HepG2 (cell line): ENCODE measurements around the gene SNPH. TPM values are rescaled to one million over a fixed set of nuclear protein-coding genes. Genes with fewer than 3 reads are reported as not detected.
A peak's percentile ranks its signal among the peaks of the same experiment; 100 is the strongest.
"Not testable (repeated sequence)": the region's sequence is repeated elsewhere in the genome, so short reads cannot be mapped to it uniquely, and the experiment has no call there.

Experiments used
- ATAC-seq: fragments of 200-7000 bp; cut with Tn5 transposase; 3 replicates; pipeline ENCODE4 v1.9.1; 2020; ENCODE audit warnings: mild to moderate bottlenecking, moderate library complexity
- BruUV-seq: library from RNA; stranded (reverse); fragments of 400-500 nt; replicated peaks from 2 replicates; lab custom pipeline; 2021; lab: Mats Ljungman, UMichigan
- CTCF ChIA-PET: fragments of 300-600 bp; formaldehyde crosslinking; extraction: SDS; loops from one replicate; lab custom pipeline; 2021; ENCODE audit warnings: low total read pairs, inconsistent platforms, low intra/inter-chr PET ratio; lab: Yijun Ruan, JAX
- POLR2A ChIA-PET: fragments of 350-600 bp; sonication (Branson Sonifier 250); formaldehyde crosslinking; loops from one replicate; lab custom pipeline; 2020; ENCODE audit warnings: antibody characterized with exemption, inconsistent platforms; lab: Yijun Ruan, JAX
- DNase-seq: peaks from one replicate; pipeline ENCODE4 v3.0.0-alpha.2; 2015; ENCODE audit warnings: low spot score
- FAIRE-seq: peaks from 3 replicates; lab custom pipeline; 2011; peaks lifted over from hg19 to GRCh38; lab: Jason Lieb, UNC
- H2AFZ ChIP-seq: one replicate; pipeline ENCODE4 v1.6.1; 2011; ENCODE audit warnings: low read length, inconsistent platforms
- H3K27ac ChIP-seq: fragments of 300-600 bp; 3 replicates; pipeline ENCODE4 v1.8.0; 2011; ENCODE audit warnings: mixed run types, mild to moderate bottlenecking, mixed read lengths, low read length, inconsistent platforms; ENCODE audit not compliant: insufficient read depth; ENCODE audit errors: extremely low read length
- H3K27me3 ChIP-seq, 2 experiments: fragments of 200-600 bp in 1 of 2; 2 replicates in 1 of 2; 3 replicates in 1 of 2; pipeline versions ENCODE4 v1.6.0 to v1.8.0; 2011; ENCODE audit warnings: low read length in 2 of 2, mild to moderate bottlenecking in 2 of 2, moderate library complexity in 2 of 2, inconsistent platforms in 1 of 2; ENCODE audit not compliant: insufficient read depth in 2 of 2, control insufficient read depth in 1 of 2
- H3K36me3 ChIP-seq, 2 experiments: fragments of 200-600 bp in 1 of 2; replicated peaks in 1 of 2; 2 replicates in 1 of 2; 3 replicates in 1 of 2; pipeline versions ENCODE4 v1.5.1 to v1.8.0; 2011; ENCODE audit warnings: low read length in 2 of 2, inconsistent platforms in 1 of 2; ENCODE audit not compliant: insufficient read depth in 2 of 2, control insufficient read depth in 1 of 2
- H3K4me1 ChIP-seq: 2 replicates; pipeline ENCODE4 v1.5.1; 2012; ENCODE audit warnings: low read length, inconsistent platforms; ENCODE audit not compliant: insufficient read depth
- H3K4me2 ChIP-seq: 2 replicates; pipeline ENCODE4 v1.6.0; 2011; ENCODE audit warnings: low read depth, low read length, inconsistent platforms
- H3K4me3 ChIP-seq, 3 experiments: fragments of 200-600 bp in 1 of 3; sonication (generic), shearing (Covaris generic) in 1 of 3; replicated peaks in 1 of 3; 2 replicates each; pipeline ENCODE4 v1.5.1; 2011 to 2016; ENCODE audit warnings: low read length in 3 of 3, inconsistent platforms in 2 of 3, low read depth in 2 of 3, mild to moderate bottlenecking in 2 of 3, control low read depth in 1 of 3, mixed read lengths in 1 of 3; ENCODE audit not compliant: insufficient read depth in 1 of 3
- H3K79me2 ChIP-seq: one replicate; pipeline ENCODE4 v1.6.1; 2011; ENCODE audit warnings: low read length, inconsistent platforms; ENCODE audit not compliant: insufficient read depth
- H3K9ac ChIP-seq: 2 replicates; pipeline ENCODE4 v1.6.0; 2011; ENCODE audit warnings: mild to moderate bottlenecking, low read depth, low read length, inconsistent platforms; ENCODE audit not compliant: insufficient read depth
- H3K9me3 ChIP-seq: 2 replicates; pipeline ENCODE4 v1.5.1; 2012; ENCODE audit warnings: mild to moderate bottlenecking, low read length
- H4K20me1 ChIP-seq: 2 replicates; pipeline ENCODE4 v1.6.0; 2011; ENCODE audit warnings: inconsistent platforms, mild to moderate bottlenecking, low read length, moderate library complexity; ENCODE audit not compliant: insufficient read depth
- JUN ChIP-seq: sonication (generic); formaldehyde crosslinking; IDR thresholded peaks from 2 replicates; pipeline ENCODE4 v1.4.0; 2020; ENCODE audit warnings: mild to moderate bottlenecking, missing genetic modification reagents
- POLR2AphosphoS5 ChIP-seq: IDR thresholded peaks from 2 replicates; pipeline ENCODE4 v1.6.1; 2012; ENCODE audit warnings: low read depth, low read length
- POLR2G ChIP-seq: fragments of 200-400 bp; formaldehyde crosslinking; IDR thresholded peaks from 2 replicates; pipeline ENCODE4 v1.6.1; 2018; ENCODE audit warnings: mild to moderate bottlenecking, low read depth, low read length, moderate library complexity
- SMAD3 ChIP-seq: sonication (generic); formaldehyde crosslinking; IDR thresholded peaks from 2 replicates; pipeline ENCODE4 v1.4.0; 2020; ENCODE audit warnings: missing genetic modification reagents
- ZBTB21 ChIP-seq: sonication (generic); formaldehyde crosslinking; IDR thresholded peaks from 2 replicates; pipeline ENCODE4 v1.4.0; 2020; ENCODE audit warnings: missing genetic modification reagents
- WGBS: methylation state at CpG from one replicate; pipeline ENCODE4 v1.1.6; 2017; ENCODE audit warnings: low lambda C conversion rate; 5-methylcytosine and 5-hydroxymethylcytosine counted together
- in situ Hi-C: cut with HindIII; loops from 2 replicates; pipeline ENCODE4 v1.10.0; 2017; ENCODE audit warnings: low pct_unique_long_range_greater_than_20kb; ENCODE audit not compliant: extremely low pct_ligation_motif_present
- intact Hi-C: fragments of 100-400 bp; cut with micrococcal nuclease; formaldehyde crosslinking; loops from one replicate; pipeline ENCODE4 v1.10.0; 2022; ENCODE audit not compliant: unreplicated experiment
- polyA plus RNA-seq, 8 experiments: library from polyadenylated mRNA; depleted of rRNA in 3 of 8; stranded (reverse) in 7 of 8; unstranded in 1 of 8; fragments of >200 nt; fragmentation: Illumina TruSeq in 4 of 8; extraction: Trizol in 4 of 8; gene quantifications; 2 replicates each; pipeline versions ENCODE4 v1.2.1 to v1.2.3, GENCODE V29; 2011 to 2016; ENCODE audit warnings: low read depth in 4 of 8, missing spikeins in 1 of 8, mixed read lengths in 1 of 8; ENCODE audit not compliant: insufficient read depth in 1 of 8
- total RNA-seq, 5 experiments: library from RNA; depleted of rRNA; stranded (reverse); fragments of >200 nt; fragmentation: Illumina TruSeq; extraction: Trizol; gene quantifications; 2 replicates each; pipeline ENCODE4 v1.2.3, GENCODE V29; 2016; ENCODE audit warnings: low read depth in 1 of 5

SNPH gene
- total and polyA plus RNA-seq, 2 of the 13 experiments (the other 11 are each of a cell fraction or from before 2014, with no cell fraction given), result 0.09 TPM; not detected in 1

DNA sequence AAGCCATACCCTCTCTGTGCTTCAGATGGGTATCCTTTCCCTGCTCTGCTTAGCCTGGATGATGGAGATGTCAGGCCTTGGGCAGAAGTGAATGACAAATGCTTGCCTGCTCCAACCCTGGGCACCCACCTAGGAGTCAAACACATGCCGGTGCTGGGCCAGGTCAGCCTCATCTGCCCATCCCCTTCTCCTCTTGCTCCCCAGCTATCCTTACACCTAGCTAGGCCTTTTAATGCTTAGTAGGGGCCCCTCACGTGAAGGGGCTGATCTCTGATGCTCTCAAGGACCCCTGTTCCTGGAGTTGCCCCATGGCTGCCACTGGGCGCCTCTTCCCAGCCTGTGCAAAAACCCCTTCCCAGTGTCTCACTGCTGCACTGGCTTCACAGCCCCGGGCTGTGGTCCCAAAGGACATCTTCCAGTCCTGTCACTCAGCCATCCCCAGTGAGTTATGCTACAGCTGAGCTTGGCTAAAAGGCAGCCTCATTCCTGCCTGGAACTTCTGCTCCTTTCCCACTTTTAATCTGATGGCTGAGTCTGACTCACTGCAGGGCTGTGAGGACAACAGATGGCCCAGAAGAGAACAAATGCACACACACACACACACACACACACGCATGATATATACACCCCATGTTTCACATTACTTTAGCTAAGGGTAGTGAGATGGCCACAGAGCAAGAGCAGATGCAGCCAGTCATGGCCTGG is 75.6 kb downstream of the SNPH start (continued):
- TF ChIP-seq ZBTB21 (CRISPR knock-in tag) (no peak), JUN (CRISPR knock-in tag) (no peak), POLR2G (0 out of 2 replicates have a peak, but pooled peaks have one; percentile 21), SMAD3 (CRISPR knock-in tag) (no peak), POLR2AphosphoS5 (peak; percentile 7; the same call in 1 of the 2 replicates)

DNA sequence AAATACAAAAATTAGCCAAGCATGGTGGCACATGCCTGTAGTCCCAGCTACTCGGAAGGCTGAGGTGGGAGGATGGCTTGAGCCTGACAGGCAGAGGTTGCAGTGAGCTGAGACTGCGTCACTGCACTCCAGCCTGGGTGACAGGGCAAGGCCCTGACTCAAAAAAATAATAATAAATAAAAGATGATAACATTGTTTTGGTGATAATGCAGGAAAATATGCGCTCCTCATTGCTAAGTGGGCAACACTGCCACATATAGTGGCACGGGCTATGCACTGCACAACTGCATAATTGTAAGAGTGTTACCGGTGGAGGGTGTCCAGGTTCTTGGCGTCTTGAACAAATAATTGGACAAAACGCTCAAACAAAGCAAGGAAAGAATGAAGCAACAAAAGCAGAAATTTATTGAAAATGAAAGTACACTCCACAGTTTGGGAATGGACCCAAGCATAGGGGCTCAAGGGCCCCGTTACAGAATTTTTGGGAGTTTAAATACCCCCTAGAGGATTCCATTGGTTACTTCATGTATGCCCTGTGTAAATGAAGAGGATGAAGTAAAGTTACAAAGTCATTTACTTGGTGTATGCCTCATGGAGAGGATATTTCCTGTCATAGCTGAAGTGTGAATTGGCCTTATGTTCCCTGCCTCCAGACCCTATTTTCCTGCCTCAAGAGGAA is 77.5 kb downstream of the SNPH start:
- H3K79me2 ChIP-seq, ATAC-seq, CTCF ChIA-PET, H3K4me2 ChIP-seq, intact Hi-C loops, BruUV-seq, H4K20me1 ChIP-seq, H3K4me1 ChIP-seq, H2AFZ ChIP-seq, FAIRE-seq, H3K36me3 ChIP-seq, H3K27ac ChIP-seq, in situ Hi-C loops, H3K4me3 ChIP-seq, H3K27me3 ChIP-seq, DNase-seq, H3K9ac ChIP-seq: not testable (repeated sequence)
- 0 out of 2 replicates have a peak, but pooled peaks have one; percentile 20 for TF ChIP-seq POLR2AphosphoS5
- POLR2A ChIA-PET, result interaction anchor here (1.2 to 1.6 kb wide), 2 partner anchors 13 to 18 kb away, joined by 3 to 4 read pairs; no protein-coding TSS in a partner anchor
- H3K9me3 ChIP-seq, result peaks cover 14% of the 10 kb centered on the region
- WGBS, result 92% methylated on average over 8 of the region's 8 CpGs
